HG02759 (cell line): ENCODE data around the gene KRAS.

Source experiments
- ATAC-seq: cut with Tn5 transposase; IDR thresholded peaks from one replicate; pipeline ENCODE4 v1.9.1; 2021; ENCODE audit warnings: mild to moderate bottlenecking, moderate library complexity; ENCODE audit not compliant: unreplicated experiment

The KRAS gene

GRCh38 chr12:25256826-25257225, 6.1 kb upstream of the KRAS start:
- no peak for ATAC-seq

DNA sequence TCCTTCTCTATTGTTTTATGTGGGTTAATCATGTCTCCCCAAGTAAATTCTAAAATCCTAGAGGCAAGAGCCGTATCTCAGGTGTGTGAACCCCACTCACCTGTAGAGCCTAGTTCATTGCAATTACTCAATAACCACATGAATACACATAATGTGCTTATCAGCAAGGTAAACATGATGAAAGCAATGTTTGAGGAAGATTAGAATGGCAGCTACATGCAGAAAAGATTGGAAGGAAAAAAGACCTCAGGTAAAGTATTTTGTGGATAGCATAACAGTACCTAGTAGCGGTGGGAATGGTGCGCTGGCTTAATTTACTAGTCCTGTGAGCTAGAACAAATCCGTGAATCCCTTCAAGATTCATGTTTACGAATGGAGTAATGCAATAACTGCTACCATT, 5.3 kb upstream of the KRAS start:
- ATAC-seq: no peak

- ATAC-seq: no peak
Observed at GRCh38 chr12:25254271-25254880, 3.6 kb upstream of the KRAS start.

DNA sequence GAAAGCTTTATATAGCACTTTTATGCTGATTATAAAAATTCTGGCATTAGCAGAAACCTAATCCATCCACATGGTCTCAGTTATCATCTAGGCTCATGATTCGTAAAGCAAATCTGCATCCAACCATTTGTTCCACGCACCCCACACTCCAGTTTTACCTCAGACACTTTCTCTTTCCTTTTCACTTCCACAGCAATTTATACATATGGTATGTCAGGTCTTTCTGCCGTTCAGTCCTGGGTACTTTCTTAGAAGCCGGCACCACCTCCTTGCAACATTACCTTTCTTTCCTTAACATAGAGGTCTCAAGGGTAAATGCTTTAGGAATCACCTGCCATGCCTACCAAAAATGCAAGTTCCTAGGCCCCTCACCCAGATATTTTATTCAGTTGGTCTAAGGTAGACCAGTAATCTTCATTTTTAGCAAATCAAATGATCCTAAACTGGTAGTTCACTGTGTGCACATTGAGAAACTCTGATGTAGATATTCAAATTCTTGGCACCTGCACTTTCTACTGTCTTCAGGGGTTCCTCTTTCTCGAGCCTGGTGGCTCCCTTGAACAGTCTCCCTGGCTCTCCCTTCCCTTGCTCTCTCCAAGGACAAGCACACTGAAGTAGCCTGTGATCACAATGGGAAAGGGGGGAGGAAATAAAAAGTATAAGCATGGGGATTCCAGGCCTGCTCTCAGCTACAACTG, 2.8 kb upstream of the KRAS start:
- ATAC-seq: no peak

GRCh38 chr12:25252946-25253345, 2.2 kb upstream of the KRAS start:
- no peak for ATAC-seq

GRCh38 chr12:25251769-25252168, 1.0 kb upstream of the KRAS start:
- no peak for ATAC-seq

- peak; percentile 38 for ATAC-seq
Observed at GRCh38 chr12:25249931-25250738, 594 bp downstream of the KRAS start.

GRCh38 chr12:25248732-25249131, 2.0 kb downstream of the KRAS start:
- no peak for ATAC-seq

DNA sequence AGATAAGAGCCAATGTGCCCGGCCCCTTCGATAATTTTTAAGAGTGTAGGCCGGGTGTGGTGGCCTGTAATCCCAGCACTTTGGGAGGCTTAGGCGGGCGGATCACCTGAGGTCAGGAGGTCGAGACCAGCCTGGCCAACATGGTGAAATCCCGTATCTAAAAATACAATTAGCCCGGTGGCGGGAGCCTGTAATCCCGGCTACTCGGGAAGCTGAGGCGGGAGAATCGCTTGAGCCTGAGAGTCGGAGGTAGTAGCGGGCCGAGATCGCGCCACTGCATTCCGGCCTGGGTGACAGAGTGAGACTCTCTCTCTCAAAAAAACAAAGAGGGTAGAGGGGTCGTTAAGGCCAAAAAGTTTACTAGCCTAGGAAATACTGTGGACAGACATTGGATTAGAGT, 2.6 kb downstream of the KRAS start:
- ATAC-seq: no peak

DNA sequence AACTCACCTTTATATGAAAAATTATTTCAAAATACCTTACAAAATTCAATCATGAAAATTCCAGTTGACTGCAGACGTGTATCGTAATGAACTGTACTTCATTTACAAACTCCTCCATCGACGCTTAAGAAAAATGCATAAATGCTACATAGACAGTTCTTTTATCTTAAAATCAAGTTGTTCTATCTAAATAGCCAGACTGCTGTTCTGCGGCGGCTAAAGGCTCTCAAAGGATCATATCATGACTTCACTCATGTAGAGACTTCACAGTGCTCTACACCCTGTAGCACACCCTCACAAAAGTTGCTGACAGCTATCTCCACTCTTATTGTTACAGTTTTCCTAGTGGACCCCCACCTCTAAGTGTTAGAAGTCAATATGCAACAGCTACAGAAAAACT, 5.2 kb downstream of the KRAS start:
- no peak for ATAC-seq

DNA sequence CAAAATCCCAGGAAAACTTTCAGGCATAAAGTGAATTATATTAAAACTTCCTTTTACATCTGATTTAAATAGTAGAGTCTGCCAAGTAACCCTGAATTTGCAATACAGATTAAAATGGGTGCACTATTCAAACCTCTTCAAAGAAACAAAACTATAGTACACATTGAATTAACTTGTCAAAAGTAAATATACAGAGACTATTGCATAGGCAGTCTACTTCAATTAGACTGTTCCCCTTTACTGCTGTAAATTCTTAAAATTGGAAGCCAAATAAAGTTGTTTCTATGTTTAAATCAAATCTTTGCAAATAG, 7.1 kb downstream of the KRAS start:
- no peak for ATAC-seq

GRCh38 chr12:25242981-25243679, 7.6 kb downstream of the KRAS start:
- no peak for ATAC-seq

DNA sequence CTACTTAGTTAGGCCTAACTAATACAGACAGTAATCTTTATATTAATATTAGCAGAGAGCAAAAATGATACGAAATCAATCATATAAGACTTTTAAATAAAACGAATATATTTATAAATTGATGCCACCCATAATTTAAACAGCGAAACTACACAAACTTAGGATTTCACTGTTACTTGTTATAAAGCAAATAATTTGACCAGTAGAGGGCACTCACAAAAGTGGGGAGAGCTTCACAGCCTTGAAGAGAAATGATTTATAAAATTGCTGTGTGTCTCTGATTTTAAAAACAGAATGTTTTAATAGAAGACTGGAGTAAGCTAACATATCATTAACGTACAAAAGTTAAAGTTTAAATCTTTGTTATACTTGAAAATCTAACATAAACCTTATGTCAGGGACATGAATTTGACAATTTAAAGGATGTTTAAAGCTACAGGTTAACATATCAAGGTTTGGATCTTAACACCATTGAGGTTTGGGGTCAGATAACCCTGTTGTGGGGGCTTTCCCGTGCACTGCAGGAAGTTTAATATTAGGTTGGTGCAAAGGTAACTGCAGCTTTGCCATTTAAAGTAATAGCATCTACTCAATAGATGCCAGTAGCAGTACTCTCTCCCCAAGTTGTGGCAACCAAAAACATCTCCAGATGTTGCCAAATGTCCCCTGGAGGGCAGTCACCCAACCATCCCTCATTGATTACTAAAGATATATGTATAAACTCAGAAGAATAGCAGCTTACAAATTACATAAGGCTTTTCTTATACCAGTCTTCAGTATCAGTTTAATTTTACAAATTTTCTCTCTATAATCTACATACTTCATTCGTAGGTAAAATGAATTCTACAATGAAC, 9.3 kb downstream of the KRAS start:
- peak; percentile 69 for ATAC-seq

DNA sequence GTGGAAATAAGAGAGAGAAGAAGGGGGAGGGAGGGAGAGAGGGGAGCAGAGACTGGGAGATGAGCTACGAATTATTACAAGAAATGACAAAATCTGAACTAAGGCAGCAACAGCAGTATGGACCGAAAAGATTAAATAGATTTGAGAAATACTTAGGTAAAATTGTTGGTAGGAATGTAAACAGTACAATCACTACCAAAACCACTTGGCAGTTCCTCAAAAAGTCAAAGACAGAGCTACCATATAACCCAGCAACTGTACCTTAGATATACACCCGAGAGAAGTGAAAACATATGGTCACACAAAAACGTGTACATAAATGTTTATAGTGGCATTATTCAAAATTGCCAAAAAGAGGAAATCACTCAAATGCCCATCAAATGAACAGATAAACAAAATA, 14.1 kb downstream of the KRAS start:
- ATAC-seq: no peak

- ATAC-seq: no peak
Observed at GRCh38 chr12:25236190-25236589, 14.5 kb downstream of the KRAS start.

GRCh38 chr12:25213338-25213737, 37.4 kb downstream of the KRAS start:
- no peak for ATAC-seq

- no peak for ATAC-seq
Observed at GRCh38 chr12:25208554-25208953, 42.2 kb downstream of the KRAS start.

DNA sequence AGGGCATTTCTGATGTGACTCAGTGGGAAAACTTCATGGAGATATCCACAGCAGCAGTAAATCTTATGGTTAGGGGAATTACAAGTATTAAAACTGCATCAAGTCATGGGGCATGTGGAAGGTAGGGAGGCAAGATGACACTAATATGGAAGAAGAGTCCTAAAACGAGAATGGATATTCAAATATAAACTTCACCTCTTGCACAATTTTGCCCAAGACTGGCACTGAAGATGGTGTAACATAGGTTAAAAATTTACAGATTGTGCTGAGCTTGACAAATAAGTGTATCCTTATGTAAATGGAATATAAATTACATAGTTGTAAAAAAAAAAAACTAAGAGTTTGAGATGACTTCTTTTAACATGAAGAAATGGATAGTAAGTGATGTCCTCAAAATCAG, 42.9 kb downstream of the KRAS start:
- no peak for ATAC-seq

DNA sequence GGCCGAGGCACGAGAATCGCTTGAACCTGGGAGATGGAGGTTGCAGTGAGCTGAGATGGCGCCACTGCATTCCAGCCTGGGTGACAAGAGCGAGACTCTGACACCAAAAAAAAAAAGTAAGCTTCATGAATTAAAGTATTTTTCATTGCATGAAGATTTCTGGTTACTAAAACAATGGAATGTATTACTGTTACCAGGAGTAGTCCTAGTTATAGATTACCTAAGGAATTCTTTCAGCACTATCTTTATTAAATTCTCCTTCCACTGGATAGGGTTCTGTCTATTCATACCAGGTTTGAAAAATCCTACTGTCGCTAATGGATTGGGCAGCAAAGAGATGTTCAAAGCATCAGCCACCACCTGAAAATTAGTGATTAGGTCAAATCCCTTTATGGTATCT, 43.3 kb downstream of the KRAS start:
- ATAC-seq: no peak

GRCh38 chr12:25202137-25202536, 48.6 kb downstream of the KRAS start:
- ATAC-seq: no peak

DNA sequence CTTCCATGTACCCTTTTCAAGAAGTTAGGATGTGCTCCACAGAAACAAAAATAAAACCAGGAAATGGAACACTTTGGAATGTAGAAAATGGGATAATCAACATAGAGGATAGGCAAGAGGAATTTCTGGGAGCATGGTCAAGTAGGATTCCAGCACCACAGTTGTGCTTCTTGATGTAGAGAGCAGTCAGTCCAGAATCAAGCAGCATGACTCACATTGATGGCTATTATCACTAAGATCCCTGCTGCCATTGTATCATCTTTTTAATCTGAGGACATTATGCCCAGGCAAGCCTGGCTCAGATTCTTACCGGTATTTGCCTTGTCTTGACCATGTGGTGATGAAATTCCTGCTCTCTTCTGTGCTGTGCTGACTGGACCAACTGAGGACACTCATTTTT, 50.0 kb downstream of the KRAS start:
- ATAC-seq: no peak
